WERI-Rb-1 (cell line): ENCODE data around the gene KCNQ2.
A peak's percentile ranks its signal among the peaks of the same experiment; 100 is the strongest.
"Not testable (repeated sequence)": the region's sequence is repeated elsewhere in the genome, so short reads cannot be mapped to it uniquely, and the experiment has no call there.

Experiments
- DNase-seq: peaks from one replicate; pipeline ENCODE4 v3.0.0-alpha.2; 2020
- H3K27ac ChIP-seq: fragments of 250-450 bp; sonication (Bioruptor Pico); 2 replicates; pipeline ENCODE4 v1.5.1; 2020; ENCODE audit warnings: mild to moderate bottlenecking, moderate library complexity
- H3K27me3 ChIP-seq: fragments of 250-450 bp; sonication (Bioruptor Pico); 2 replicates; pipeline ENCODE4 v1.5.1; 2021; ENCODE audit warnings: mild to moderate bottlenecking, low read depth, moderate library complexity; ENCODE audit not compliant: insufficient read depth, severe bottlenecking
- H3K36me3 ChIP-seq: fragments of 250-450 bp; sonication (Bioruptor Pico); 2 replicates; pipeline ENCODE4 v1.5.1; 2020; ENCODE audit warnings: mild to moderate bottlenecking, moderate library complexity
- H3K4me3 ChIP-seq: 2 replicates; pipeline ENCODE4 v1.5.1; 2011; ENCODE audit warnings: low read depth, mild to moderate bottlenecking, control low read depth, low read length
- H3K9me3 ChIP-seq: fragments of 250-450 bp; sonication (Bioruptor Pico); 2 replicates; pipeline ENCODE4 v1.5.1; 2021; ENCODE audit warnings: mild to moderate bottlenecking, moderate library complexity; ENCODE audit not compliant: severe bottlenecking
- TF ChIP-seq, protein P1 (sequence below): IDR thresholded peaks from 2 replicates; pipeline ENCODE4 v1.5.1; 2011; ENCODE audit warnings: low read depth, mild to moderate bottlenecking, control low read depth, inconsistent platforms, low read length

Gene KCNQ2

DNA sequence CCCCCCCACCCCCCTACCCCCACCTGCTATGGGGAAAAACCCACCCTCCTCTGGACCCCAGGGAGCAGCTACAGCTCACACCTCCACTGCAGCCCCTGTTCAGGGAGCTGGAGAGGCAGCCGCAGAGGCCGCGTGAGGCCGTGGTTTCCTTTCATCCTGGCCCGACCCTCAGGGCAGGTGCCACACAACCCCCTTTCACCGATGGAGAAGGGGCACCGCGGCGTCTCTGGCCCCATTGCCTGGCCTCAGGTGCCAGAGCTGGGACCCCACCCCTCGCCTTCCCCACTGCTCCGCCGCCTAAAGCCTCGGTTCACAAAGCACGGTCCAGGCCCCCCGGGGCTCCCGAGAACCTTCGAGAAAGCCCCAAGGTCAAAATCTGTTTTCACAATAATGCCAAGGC is 11.8 kb upstream of the KCNQ2 start:
- H3K9me3 ChIP-seq: no peaks in the 10 kb centered on the region
- DNase-seq: no peak
- no peak overlapping the region for H3K27ac ChIP-seq

DNA sequence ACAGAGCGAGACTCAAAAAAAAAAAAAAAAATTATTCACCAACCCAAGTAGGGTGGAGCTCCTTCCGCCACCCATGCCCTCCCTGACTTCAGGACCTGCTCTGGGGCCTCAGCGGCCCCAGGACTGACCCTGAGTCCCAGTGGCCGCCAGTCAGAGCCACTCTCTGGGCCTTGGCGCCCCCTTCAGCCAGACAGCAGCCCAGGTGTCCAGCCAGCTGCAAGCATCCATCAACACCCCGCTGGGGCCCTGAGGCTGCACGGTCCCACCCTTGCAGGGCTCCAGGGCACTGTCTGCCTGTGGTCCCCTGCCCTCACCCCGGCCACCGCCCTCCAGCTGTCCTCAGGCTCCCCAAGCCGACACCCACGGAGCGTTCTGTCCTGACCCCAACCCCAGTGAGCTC is 11.4 kb upstream of the KCNQ2 start:
- H3K27me3 ChIP-seq: no peaks in the 10 kb centered on the region
- peak; percentile 77 for DNase-seq
- peaks cover 11% of the 10 kb centered on the region for H3K36me3 ChIP-seq
- no peak overlapping the region for H3K27ac ChIP-seq
- TF ChIP-seq, protein P1, sequence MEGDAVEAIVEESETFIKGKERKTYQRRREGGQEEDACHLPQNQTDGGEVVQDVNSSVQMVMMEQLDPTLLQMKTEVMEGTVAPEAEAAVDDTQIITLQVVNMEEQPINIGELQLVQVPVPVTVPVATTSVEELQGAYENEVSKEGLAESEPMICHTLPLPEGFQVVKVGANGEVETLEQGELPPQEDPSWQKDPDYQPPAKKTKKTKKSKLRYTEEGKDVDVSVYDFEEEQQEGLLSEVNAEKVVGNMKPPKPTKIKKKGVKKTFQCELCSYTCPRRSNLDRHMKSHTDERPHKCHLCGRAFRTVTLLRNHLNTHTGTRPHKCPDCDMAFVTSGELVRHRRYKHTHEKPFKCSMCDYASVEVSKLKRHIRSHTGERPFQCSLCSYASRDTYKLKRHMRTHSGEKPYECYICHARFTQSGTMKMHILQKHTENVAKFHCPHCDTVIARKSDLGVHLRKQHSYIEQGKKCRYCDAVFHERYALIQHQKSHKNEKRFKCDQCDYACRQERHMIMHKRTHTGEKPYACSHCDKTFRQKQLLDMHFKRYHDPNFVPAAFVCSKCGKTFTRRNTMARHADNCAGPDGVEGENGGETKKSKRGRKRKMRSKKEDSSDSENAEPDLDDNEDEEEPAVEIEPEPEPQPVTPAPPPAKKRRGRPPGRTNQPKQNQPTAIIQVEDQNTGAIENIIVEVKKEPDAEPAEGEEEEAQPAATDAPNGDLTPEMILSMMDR: peak; percentile 79
- H3K4me3 ChIP-seq: no peak overlapping the region
- H3K9me3 ChIP-seq: no peaks in the 10 kb centered on the region

More for the DNA sequence above, 11.8 kb upstream of the KCNQ2 start:
- Histone ChIP-seq H3K36me3 (peaks cover 15% of the 10 kb centered on the region), H3K27me3 (no peaks in the 10 kb centered on the region), H3K4me3 (no peak overlapping the region)
- TF ChIP-seq, protein P1: no peak

DNA sequence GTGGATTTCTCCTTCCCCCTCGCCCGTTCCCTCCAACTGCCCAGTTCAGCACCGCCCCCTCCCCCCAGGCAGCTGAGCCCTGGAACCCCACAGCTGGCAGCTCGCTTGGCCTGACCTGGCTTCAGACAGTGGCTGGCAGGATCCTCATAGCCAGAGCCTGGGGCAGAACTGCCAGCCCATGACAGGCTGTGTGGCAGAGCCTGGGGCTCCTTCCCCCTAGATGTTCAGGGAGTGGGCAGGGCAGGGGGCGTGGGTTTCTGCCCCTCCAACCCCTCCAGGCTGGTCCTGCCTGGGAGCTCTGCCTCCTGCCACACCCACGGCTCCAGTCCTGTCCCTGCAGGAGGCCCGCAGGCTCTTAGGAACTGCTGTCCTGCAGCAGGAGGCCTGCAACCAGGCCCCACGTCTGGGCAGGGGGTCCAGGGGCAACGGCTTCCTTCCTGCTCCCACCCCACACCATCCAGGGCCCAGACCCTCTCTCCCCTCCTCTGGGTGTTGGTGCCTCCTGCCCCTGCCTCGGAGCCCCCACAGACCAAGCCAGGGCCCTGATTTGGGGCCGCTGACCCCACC is 9.6 kb upstream of the KCNQ2 start:
- Histone ChIP-seq H3K27me3 (no peaks in the 10 kb centered on the region), H3K36me3 (no peaks in the 10 kb centered on the region)
- DNase-seq: no peak

DNA sequence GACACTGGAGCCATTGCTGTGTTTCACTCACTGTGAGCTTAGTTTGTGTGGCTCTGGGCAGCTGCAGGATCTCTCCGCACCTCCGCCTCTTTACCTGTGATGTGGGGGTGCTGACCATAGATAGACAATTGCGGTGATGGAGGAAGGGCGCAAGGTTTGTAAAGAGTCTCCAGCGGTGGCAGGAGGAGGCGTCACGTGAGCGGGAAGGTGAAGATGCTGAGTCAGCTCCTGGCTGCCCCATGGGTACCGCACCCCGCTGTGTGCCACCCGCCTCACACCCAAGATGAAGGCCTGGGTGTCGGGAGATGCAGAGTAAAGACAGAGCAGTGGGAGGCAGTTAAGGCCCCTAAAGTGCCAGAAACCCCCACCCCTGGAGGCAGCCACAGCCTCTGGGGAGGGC is 9.0 kb upstream of the KCNQ2 start:
- H3K9me3 ChIP-seq: no peaks in the 10 kb centered on the region
- DNase-seq: no peak
- H3K27ac ChIP-seq: no peak overlapping the region
- no peaks in the 10 kb centered on the region for H3K36me3 ChIP-seq
- TF ChIP-seq, protein P1: no peak
- no peak overlapping the region for H3K4me3 ChIP-seq
- no peaks in the 10 kb centered on the region for H3K27me3 ChIP-seq

More for the DNA sequence above, 9.6 kb upstream of the KCNQ2 start:
- TF ChIP-seq, protein P1: no peak
- Histone ChIP-seq H3K4me3 (no peak overlapping the region), H3K9me3 (no peaks in the 10 kb centered on the region), H3K27ac (no peak overlapping the region)

DNA sequence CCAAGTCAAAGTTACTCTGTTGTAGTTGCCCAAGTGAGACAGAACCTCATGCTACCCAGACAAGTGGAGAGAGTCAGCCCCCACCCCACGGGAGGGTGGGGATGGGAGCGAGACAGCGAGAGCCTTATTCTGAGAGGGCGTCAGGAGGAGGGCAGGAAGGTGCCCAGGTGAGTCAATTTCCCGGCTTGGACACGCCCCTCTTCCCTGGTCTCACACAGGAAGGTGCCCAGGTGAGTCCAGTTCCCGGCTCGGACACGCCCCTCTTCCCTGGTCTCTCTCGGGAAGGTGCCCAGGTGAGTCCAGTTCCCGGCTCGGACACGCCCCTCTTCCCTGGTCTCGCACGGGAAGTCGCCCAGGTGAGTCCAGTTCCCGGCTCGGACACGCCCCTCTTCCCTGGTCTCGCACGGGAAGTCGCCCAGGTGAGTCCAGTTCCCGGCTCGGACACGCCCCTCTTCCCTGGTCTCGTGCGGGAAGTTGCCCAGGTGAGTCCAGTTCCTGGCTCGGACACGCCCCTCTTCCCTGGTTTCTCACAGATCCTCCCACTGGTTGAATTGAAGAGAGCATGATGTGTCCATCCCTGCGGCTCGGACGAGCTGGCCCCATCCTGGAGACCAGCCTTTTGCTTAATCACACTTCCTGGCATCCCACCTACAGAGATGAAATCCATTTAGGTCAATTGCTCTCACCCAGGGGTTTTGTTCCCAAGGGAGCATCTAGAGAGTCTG is 7.4 kb upstream of the KCNQ2 start:
- not testable (repeated sequence) for H3K4me3 ChIP-seq, H3K9me3 ChIP-seq, H3K36me3 ChIP-seq, DNase-seq, H3K27ac ChIP-seq, H3K27me3 ChIP-seq

DNA sequence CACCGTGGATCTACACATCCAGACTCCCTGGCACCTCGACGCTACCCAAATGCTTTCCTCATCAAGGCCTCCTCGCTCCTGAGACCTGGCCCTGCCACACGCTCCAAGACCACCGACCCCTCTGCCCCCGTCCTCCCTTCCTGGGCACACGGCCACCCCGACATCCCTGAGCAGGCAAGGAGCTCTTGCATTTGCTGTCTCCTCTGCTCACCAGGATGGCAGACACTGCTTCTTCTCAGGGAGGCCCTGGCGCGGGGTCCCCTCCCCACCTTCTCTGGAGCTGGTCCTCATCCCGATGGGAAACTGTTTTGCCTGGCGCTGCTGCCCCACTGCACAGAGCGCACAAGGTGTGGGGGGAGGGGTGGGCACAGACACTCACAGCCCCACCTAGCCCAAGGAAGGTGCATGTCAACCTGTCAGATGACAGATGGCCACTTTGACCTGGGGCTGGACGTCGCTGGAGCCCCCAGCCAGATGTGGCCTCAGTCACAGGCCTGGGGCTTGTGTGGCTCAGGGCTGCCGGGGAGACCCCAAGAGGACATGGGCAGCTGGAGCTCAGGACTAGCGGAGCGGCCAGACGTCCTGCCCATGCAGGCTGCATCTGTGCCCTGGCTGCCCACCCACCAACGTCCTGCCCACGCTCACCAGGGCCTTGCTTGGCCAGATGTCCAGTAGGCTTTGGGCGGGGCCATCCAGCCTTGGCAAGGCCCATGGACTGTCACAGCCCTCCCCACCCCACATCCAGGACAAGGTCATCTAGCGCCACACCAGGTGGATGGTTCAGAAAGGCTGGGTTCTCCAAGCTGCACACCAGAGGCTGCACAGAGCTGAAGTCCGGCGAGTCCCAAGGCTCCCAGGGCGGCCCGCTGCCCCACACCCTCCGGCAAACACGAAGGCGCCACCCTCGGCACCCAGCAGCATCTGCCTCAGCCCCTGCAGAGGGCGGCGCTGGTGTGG is 6.2 kb upstream of the KCNQ2 start:
- H3K27ac ChIP-seq: no peak overlapping the region
- DNase-seq: no peak
- no peak overlapping the region for H3K4me3 ChIP-seq
- TF ChIP-seq, protein P1: no peak
- H3K36me3 ChIP-seq: no peaks in the 10 kb centered on the region
- no peaks in the 10 kb centered on the region for H3K27me3 ChIP-seq
- no peaks in the 10 kb centered on the region for H3K9me3 ChIP-seq
